Measurements from ENCODE around the gene GDE1.

DNA sequence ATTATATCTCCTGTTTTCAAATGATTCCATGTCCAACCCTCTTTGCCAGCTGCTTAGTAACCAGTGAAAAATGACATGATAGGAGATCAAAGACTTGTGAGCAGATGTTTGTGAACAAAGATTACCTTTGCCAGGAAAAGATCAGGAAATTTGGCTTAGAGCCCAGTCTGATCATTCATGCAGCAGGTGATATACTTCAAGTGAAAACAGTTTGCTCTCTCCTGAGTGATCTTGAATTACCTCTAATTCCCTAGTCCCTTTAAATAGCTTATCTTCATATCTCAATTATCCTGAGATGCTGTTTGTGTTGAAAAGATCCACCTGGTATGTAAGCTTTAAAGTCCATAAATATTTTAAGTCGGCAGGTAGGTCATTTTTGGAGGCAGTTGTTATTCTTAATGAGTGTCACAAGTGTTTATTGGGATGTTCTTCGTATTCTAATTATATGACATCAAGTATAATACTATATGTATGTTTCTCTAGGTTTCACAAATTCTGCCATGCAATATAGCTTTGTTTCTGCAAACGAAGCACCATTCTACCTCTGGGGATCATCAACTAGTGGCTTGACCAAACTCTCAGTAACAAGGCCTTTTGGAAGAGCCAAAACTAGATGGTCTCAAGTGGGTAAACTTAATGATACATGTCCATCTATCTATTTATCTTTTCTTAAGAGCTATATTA lies 20.4 kb upstream of the GDE1 start:
- TF ChIP-seq CTCF (IDR thresholded peaks at IDR 0.05) (no peak), POLR2A (IDR thresholded peaks at IDR 0.05) (no peak), POLR2AphosphoS5 (IDR thresholded peaks at IDR 0.05; ENCODE audit: insufficient read depth in 1 of 2, low read depth in 1 of 2) (no peak)

All from vagina (tissue), 2 donors.